HepG2 (cell line): ENCODE results near the gene MLXIPL. TPM values are rescaled to one million over a fixed set of nuclear protein-coding genes. Genes with fewer than 3 reads are reported as not detected.
A peak's percentile ranks its signal among the peaks of the same experiment; 100 is the strongest.

ENCODE experiments used
- CHD4 ChIP-seq: fragments of 200-600 bp; sonication (generic); IDR thresholded peaks from 2 replicates; pipeline ENCODE4 v1.7.0; 2017; ENCODE audit warnings: mild to moderate bottlenecking, low read length, borderline replicate concordance
- PCBP2 ChIP-seq: fragments of 200-400 bp; formaldehyde crosslinking; optimal IDR thresholded peaks from 2 replicates; pipeline ENCODE3; 2018; ENCODE audit warnings: low read length, low read depth; ENCODE audit not compliant: poor library complexity, severe bottlenecking
- RBM39 ChIP-seq: fragments of 200-400 bp; formaldehyde crosslinking; IDR thresholded peaks from one replicate; pipeline ENCODE4 v1.6.1; 2018; ENCODE audit warnings: antibody characterized with exemption, mild to moderate bottlenecking, low read depth, low read length; ENCODE audit not compliant: poor library complexity, severe bottlenecking
- RXRA ChIP-seq: sonication (generic); formaldehyde crosslinking; IDR thresholded peaks from 2 replicates; pipeline ENCODE4 v1.5.1; 2020; ENCODE audit warnings: missing genetic modification reagents
- TARDBP ChIP-seq: sonication (generic); formaldehyde crosslinking; IDR thresholded peaks from 2 replicates; pipeline ENCODE4 v1.8.0; 2022; ENCODE audit warnings: mild to moderate bottlenecking, missing genetic modification reagents
- ZBTB8A ChIP-seq: sonication (generic); formaldehyde crosslinking; IDR thresholded peaks from 2 replicates; pipeline ENCODE4 v1.4.0; 2020; ENCODE audit warnings: mild to moderate bottlenecking, low read depth, missing genetic modification reagents, borderline replicate concordance
- ZFP91 ChIP-seq: sonication (generic); formaldehyde crosslinking; IDR thresholded peaks from 2 replicates; pipeline ENCODE4 v1.9.0; 2022; ENCODE audit warnings: missing genetic modification reagents, mild to moderate bottlenecking, borderline replicate concordance
- ZNF124 ChIP-seq: sonication (generic); formaldehyde crosslinking; IDR thresholded peaks from 2 replicates; pipeline ENCODE4 v1.4.0; 2020; ENCODE audit warnings: missing genetic modification reagents
- ZNF230 ChIP-seq: sonication (generic); formaldehyde crosslinking; IDR thresholded peaks from 2 replicates; pipeline ENCODE4 v1.4.0; 2020; ENCODE audit warnings: mild to moderate bottlenecking, missing genetic modification reagents
- polyA plus RNA-seq, 8 experiments: library from polyadenylated mRNA; depleted of rRNA in 3 of 8; stranded (reverse) in 7 of 8; unstranded in 1 of 8; fragments of >200 nt; fragmentation: Illumina TruSeq in 4 of 8; extraction: Trizol in 4 of 8; gene quantifications; 2 replicates each; pipeline versions ENCODE4 v1.2.1 to v1.2.3, GENCODE V29; 2011 to 2016; ENCODE audit warnings: low read depth in 4 of 8, missing spikeins in 1 of 8, mixed read lengths in 1 of 8; ENCODE audit not compliant: insufficient read depth in 1 of 8
- total RNA-seq, 5 experiments: library from RNA; depleted of rRNA; stranded (reverse); fragments of >200 nt; fragmentation: Illumina TruSeq; extraction: Trizol; gene quantifications; 2 replicates each; pipeline ENCODE4 v1.2.3, GENCODE V29; 2016; ENCODE audit warnings: low read depth in 1 of 5
- TF ChIP-seq, protein P1 (sequence below): sonication (generic); formaldehyde crosslinking; IDR thresholded peaks from 2 replicates; pipeline ENCODE4 v1.5.0; 2020; ENCODE audit warnings: mild to moderate bottlenecking, missing genetic modification reagents, borderline replicate concordance
- TF ChIP-seq, protein P2 (sequence below): sonication (generic); formaldehyde crosslinking; IDR thresholded peaks from 2 replicates; pipeline ENCODE4 v1.9.0; 2021; ENCODE audit warnings: missing genetic modification reagents, mild to moderate bottlenecking, borderline replicate concordance

The MLXIPL gene
- total and polyA plus RNA-seq, 2 of the 13 experiments (the other 11 are each of a cell fraction or from before 2014, with no cell fraction given): 51.6 to 60.1 TPM

DNA sequence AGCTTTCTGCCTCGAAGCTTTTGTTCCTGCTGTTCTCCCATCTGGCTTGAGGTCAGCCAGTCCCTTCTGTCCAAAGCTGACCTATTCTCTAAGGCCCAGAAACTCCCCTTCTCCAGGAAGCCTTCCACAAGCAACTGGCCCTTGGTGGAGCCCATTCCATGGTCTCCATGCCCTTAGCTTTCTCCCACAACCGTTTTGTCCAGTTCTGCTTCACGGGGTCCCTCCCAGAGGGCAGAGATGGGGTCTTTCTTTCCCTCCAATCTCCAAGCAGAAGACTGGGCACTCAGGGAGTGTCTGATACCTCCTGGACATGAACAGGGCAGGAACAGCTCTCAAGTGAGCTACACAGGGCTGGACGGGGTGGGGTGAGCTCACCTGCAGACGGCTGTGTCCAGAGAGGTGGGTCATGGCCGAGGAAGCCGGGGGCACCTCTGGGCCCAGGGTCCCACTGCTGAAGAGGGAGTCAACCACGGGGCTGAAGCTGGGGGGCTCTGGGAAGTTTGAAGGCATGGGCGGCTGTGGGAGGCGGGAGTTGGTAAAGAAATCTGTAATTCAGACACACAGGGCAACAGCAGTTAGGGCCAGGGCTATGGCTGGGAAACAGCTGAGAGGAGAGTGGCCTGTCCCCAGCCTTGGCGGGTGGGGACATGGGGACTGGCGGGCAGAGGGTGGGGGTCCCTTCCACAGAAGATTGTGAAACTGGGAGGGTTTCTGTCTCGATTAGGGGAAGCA, 25.0 kb downstream of the MLXIPL start (continued):
- TF ChIP-seq, protein P1, sequence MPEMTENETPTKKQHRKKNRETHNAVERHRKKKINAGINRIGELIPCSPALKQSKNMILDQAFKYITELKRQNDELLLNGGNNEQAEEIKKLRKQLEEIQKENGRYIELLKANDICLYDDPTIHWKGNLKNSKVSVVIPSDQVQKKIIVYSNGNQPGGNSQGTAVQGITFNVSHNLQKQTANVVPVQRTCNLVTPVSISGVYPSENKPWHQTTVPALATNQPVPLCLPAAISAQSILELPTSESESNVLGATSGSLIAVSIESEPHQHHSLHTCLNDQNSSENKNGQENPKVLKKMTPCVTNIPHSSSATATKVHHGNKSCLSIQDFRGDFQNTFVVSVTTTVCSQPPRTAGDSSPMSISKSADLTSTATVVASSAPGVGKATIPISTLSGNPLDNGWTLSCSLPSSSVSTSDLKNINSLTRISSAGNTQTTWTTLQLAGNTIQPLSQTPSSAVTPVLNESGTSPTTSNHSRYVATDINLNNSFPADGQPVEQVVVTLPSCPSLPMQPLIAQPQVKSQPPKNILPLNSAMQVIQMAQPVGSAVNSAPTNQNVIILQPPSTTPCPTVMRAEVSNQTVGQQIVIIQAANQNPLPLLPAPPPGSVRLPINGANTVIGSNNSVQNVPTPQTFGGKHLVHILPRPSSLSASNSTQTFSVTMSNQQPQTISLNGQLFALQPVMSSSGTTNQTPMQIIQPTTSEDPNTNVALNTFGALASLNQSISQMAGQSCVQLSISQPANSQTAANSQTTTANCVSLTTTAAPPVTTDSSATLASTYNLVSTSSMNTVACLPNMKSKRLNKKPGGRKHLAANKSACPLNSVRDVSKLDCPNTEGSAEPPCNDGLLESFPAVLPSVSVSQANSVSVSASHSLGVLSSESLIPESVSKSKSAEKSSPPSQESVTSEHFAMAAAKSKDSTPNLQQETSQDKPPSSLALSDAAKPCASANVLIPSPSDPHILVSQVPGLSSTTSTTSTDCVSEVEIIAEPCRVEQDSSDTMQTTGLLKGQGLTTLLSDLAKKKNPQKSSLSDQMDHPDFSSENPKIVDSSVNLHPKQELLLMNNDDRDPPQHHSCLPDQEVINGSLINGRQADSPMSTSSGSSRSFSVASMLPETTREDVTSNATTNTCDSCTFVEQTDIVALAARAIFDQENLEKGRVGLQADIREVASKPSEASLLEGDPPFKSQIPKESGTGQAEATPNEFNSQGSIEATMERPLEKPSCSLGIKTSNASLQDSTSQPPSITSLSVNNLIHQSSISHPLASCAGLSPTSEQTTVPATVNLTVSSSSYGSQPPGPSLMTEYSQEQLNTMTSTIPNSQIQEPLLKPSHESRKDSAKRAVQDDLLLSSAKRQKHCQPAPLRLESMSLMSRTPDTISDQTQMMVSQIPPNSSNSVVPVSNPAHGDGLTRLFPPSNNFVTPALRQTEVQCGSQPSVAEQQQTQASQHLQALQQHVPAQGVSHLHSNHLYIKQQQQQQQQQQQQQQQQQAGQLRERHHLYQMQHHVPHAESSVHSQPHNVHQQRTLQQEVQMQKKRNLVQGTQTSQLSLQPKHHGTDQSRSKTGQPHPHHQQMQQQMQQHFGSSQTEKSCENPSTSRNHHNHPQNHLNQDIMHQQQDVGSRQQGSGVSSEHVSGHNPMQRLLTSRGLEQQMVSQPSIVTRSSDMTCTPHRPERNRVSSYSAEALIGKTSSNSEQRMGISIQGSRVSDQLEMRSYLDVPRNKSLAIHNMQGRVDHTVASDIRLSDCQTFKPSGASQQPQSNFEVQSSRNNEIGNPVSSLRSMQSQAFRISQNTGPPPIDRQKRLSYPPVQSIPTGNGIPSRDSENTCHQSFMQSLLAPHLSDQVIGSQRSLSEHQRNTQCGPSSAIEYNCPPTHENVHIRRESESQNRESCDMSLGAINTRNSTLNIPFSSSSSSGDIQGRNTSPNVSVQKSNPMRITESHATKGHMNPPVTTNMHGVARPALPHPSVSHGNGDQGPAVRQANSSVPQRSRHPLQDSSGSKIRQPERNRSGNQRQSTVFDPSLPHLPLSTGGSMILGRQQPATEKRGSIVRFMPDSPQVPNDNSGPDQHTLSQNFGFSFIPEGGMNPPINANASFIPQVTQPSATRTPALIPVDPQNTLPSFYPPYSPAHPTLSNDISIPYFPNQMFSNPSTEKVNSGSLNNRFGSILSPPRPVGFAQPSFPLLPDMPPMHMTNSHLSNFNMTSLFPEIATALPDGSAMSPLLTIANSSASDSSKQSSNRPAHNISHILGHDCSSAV (CRISPR knock-in tag): no peak
- TF ChIP-seq ZFP91 (CRISPR knock-in tag) (0 out of 2 replicates have a peak, but pooled peaks have one; percentile 23), ZBTB8A (no peak; the same call in 1 of the 2 replicates), ZNF124 (CRISPR knock-in tag) (no peak), RXRA (CRISPR knock-in tag) (0 out of 2 replicates have a peak, but pooled peaks have one; percentile 30), TARDBP (peak; percentile 25; the same call in 1 of the 2 replicates), CHD4 (no peak), ZNF230 (CRISPR knock-in tag) (no peak), RBM39 (peak; percentile 42), PCBP2 (peak; percentile 28)
- TF ChIP-seq, protein P2, sequence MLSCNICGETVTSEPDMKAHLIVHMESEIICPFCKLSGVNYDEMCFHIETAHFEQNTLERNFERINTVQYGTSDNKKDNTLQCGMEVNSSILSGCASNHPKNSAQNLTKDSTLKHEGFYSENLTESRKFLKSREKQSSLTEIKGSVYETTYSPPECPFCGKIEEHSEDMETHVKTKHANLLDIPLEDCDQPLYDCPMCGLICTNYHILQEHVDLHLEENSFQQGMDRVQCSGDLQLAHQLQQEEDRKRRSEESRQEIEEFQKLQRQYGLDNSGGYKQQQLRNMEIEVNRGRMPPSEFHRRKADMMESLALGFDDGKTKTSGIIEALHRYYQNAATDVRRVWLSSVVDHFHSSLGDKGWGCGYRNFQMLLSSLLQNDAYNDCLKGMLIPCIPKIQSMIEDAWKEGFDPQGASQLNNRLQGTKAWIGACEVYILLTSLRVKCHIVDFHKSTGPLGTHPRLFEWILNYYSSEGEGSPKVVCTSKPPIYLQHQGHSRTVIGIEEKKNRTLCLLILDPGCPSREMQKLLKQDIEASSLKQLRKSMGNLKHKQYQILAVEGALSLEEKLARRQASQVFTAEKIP (CRISPR knock-in tag): no peak
